GM18868 (cell line): ENCODE data around the gene SLC44A3.

Source experiments
- ATAC-seq: cut with Tn5 transposase; IDR thresholded peaks from one replicate; pipeline ENCODE4 v1.9.1; 2021; ENCODE audit warnings: mild to moderate bottlenecking, moderate library complexity; ENCODE audit not compliant: unreplicated experiment

SLC44A3 gene

GRCh38 chr1:94819945-94820746 is at the start of gene SLC44A3:
SLC44A3 (plus strand) TSS chr1:94820357; CDS start chr1:94820452, 95 bp downstream.
- ATAC-seq = no peak

- ATAC-seq = no peak
These were observed 47.9 kb upstream of the SLC44A3 start for GRCh38 chr1:94772230-94772641.

- no peak for ATAC-seq
These were observed 47.3 kb upstream of the SLC44A3 start for GRCh38 chr1:94772845-94773244.

- no peak for ATAC-seq
These were observed 46.8 kb upstream of the SLC44A3 start for GRCh38 chr1:94773296-94773809.

DNA sequence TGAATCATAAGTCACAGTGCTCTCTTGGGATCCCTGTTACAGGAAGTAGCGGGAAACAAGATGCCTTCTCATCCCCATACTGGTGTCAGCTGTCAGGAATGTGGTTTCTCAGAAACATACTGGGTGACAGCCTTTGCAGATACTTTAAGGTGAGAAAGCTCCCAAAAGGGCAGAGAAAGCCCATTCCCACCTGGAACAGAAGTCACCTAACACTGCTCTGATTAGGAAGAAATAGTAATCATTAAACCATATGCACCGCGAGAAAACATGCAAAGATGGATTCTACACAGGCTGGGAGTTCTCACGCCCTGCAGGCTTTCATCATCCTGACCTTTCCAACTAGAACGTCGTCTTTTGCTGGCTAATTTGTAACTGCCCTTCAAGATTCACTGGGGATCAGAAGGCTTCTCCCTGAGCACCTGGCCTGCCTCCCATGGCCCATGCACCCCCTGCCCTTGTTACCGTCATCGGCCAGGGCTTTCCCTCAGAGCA is 46.2 kb upstream of the SLC44A3 start:
- no peak for ATAC-seq

DNA sequence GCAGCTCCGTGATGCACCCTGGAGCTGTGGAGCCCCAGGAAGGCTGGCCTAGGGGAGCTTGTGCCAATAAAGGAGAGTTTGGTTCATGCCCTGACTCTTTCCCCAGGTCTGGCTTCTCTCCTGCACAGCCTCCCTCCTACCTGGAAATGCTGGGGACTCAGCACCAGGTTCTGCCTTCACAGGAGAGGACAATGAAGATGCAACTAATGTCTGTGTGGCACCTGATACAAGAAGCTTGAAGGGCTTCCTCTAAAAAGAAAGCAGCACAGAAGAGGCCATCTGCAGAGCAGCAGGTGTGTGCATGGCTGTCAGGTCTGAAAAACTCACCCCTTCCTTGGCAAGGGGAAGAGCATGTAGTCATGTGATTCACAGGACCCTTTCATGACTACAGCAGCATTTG is 43.7 kb upstream of the SLC44A3 start:
- ATAC-seq = no peak

GRCh38 chr1:94777281-94777680 is 42.9 kb upstream of the SLC44A3 start:
- ATAC-seq = no peak

DNA sequence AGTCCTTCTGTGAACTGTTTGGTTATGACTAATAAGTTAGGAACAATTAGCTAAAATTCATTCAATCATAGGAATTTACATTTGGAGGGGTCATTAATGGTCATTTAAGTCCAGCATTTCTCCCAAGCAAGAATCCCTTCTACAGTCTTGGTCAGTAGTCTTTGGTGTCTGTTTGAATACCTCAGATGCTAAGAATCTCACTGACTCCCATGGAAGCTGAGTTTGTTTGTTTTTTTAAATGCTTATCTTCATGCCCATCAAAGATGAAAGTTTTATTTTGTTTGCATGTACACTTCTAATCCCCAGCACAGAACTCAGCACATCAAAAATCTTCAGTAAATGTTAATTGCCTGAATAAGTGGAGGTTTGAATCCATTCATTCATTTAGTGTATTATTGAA is 41.3 kb upstream of the SLC44A3 start:
- no peak for ATAC-seq

GRCh38 chr1:94783342-94784189 is 36.6 kb upstream of the SLC44A3 start:
- no peak for ATAC-seq

- ATAC-seq = no peak
These were observed 36.0 kb upstream of the SLC44A3 start for GRCh38 chr1:94784190-94784515.

DNA sequence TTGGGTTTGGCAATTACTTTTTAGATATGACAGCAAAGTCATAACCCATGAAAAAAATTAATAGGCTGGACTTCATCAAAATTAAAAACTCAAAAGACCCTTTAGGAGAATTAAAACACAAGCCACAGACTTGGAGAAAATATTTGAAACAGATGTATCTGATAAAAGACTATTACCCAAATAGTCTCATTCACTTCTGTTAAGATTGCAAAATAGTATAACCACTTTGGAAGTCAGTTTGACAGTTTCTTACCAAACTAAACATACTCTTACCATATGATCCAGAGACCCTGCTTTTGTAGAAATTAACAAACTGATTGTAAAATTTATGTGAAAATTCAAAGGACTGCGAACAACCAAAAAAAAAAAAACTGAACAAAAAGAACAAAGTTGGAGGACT is 32.5 kb upstream of the SLC44A3 start:
- ATAC-seq = no peak

GRCh38 chr1:94790246-94790645 is 29.9 kb upstream of the SLC44A3 start:
- ATAC-seq = no peak

- no peak for ATAC-seq
These were observed 29.5 kb upstream of the SLC44A3 start for GRCh38 chr1:94790670-94791069.

DNA sequence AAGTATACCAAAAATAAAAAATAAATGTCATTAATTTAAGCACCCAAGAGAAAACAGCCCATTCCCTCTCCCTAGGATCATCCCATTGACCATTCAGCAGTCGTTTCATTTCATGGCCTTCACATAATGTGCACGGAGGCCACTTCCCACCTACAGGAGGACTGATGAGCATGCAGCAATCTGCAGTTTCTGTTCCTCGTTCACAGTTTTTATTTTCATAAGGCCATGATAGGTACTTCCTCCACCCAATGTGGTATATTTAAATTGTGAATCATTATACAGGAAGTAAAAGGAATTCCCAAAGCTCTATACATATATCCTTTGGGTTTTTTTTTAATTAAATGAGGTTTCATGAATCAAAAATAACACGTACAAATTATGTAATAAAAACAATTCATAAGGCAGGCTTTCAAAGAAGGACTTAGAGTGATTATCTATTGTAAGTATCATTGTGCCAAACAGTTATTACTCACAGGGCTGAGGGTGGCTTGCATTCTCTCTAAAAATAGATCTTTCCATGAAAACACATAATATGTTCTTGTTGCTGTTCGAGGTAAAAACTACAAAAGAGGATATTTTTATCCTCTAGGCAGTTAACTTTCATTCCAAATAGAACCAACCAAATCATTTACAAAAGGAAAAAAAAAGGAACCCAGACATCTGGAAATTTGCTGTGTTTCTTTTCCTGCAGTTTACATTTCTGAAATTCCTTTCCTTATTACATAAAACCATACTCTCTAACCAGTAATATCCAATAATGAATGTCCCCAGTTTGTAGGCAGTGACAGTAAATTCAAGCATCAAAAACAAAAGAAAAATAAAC is 27.5 kb upstream of the SLC44A3 start:
- peak; percentile 96 for ATAC-seq

DNA sequence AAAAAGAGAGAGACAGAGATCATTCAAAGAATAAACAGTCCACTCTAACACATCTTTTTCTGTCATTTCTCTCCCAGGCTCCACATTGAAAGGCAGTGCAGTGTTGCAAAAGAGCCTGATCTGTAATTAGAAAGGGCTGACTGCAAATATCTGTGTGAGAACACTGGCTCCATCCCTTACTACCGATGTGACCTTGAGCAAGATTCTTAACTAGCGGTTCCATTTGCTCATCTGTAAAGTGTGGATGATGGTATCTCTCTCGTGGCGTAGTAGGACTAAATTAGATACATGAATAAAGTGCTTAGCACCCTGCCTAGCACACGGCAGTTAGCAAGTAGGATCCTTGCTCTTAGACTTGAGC is 26.9 kb upstream of the SLC44A3 start:
- no peak for ATAC-seq

GRCh38 chr1:94795434-94795833 is 24.7 kb upstream of the SLC44A3 start:
- ATAC-seq = peak; percentile 33

DNA sequence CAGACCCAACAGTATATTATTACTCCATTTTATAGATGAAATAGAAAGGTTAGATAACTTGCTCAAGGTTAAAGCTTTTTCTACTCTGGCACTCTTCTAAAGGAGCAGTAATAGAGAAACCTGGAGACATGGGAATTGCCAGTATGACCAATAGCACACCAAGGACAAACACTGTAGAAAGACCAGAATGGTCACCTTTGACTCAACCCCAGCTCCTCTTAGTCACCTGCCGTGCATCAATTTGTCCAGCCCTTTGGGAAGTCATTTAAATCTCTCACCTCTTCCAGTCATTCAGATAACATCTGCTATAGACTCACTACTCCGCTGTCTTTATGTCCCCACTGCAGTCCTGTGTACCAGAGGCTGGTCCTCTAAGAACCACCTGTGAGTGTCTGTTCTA is 23.9 kb upstream of the SLC44A3 start:
- ATAC-seq = no peak

DNA sequence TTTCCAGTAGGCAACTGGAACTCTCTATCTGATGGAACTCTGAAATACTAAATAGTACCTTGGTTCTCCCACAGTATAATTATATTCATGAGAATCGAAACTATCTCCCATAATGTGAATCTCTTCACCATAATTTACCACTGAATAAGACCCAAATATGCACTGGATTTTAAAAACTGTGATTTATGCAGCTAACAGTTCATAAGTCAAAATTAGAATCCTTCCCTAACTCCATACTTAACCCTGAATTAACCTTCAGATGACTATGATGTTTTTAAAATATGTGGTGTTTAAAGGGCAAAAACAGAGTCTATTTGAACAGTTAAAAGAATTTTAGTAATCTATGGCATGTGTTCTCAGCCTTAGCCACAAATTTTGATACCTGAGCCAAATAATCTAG is 22.9 kb upstream of the SLC44A3 start:
- ATAC-seq = no peak

- ATAC-seq = no peak
These were observed 22.1 kb upstream of the SLC44A3 start for GRCh38 chr1:94798054-94798453.

GRCh38 chr1:94798462-94798861 is 21.7 kb upstream of the SLC44A3 start:
- ATAC-seq = no peak

- no peak for ATAC-seq
These were observed 21.0 kb upstream of the SLC44A3 start for GRCh38 chr1:94799206-94799605.
